NCI-H128 (cell line): Measurements from ENCODE around the gene TOMM5.

ENCODE experiments used
- DNase-seq: peaks from one replicate; lab custom pipeline; 2025; ENCODE audit not compliant: unreplicated experiment; lab: John Stamatoyannopoulos, UW

TOMM5 gene

DNA sequence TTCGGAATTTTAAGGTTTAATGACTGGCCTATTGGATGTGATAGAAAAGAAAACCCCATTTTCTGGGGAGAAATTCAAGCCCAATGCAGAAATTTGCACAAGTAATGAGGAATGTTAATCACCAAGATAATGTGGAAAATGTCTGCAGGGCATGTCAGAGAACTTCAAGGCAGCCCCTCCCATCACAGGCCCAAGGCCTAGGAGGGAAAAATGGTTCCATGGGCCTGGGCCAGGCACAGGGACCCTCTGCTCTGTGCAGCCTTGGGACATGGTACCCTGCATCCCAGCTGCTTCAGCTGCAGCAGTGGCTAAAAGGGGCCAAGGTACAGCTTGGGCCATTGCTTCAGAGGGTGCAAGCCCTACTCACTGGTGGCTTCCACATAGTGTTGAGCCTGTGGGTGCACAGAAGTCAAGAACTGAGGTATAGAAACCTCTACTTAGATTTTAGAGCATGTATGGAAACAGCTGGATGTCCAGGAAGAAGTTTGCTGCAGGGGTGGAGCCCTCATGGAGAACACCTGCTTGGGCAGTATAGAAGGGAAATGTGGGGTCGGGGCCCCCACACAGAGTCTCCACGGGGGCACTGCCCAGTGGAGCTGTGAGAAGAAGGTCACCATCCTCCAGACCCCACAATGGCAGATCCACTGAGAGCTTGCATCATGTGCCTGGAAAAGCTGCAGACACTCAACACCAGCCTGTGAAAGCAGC is 28.4 kb downstream of the TOMM5 start:
- DNase-seq, result no peak

DNA sequence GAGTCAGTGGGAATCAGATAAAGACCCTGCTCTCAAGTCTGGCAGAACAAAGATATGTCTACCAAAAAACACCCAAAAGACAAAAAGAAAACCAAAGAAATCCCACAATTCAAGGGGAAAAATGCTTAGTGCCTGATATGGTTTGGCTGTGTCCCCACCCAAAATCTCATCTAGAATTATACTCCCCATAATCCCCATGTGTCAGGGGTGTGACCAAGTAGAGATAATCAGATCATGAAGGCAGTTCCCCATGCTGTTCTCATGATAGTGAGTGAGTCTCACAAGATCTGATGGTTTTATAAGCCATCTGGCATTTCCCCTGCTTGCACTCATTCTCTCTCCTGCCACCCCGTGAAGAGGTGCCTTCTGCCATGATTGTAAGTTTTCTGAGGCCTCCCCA is 29.6 kb downstream of the TOMM5 start:
- DNase-seq, result no peak

DNA sequence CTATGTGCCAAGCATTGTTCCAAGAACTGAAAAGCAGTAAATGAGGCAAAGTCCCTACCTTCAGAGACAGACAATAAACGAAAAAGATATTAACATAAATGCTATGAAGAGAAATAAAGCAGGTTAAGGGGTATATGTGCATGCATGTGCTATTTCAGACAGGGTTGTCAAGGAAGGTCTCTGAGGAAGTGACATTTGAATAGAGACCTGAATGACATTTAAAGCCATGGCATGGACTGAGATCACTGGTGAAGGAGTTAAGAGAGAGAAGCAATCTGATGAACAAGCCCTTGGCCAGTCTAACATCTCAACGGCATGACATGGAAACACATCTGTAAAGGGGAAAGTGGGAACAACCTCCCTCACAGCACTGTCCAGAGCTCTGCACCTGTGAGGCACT is 30.7 kb downstream of the TOMM5 start:
- DNase-seq, result no peak

DNA sequence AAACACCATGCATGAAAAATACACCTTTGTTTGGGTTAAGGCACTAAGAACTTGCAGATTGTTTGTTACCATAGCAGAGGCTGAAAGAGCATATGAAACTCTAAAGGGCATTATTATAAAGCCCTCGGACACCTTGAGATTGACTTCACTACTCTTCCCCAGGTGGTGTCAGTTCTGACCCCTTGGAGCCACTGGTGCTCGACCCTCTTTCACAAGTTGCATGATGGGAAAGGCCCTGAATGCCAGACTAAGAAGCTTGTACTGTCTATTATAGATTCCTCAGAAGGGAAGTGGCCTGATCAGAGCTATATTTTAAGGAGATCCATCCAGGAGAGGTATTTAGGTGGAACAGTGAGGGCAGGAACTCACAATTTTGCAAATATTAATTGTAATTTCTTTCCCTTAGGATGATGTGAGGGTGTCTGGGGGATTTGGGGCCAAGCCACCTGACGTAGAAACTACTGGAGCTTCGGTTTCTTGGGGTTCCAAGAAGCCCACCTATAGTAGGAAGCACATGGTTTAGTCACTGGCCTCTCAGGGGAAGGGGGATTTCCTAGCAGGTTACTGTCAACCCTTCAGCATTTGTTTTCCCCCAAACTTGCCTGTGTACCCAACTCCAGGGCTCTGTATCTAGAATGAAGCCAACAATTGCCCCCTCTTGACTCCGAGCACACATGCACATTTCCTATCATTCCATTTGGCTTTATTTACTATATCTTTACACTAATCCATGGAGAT is 32.4 kb downstream of the TOMM5 start:
- no peak for DNase-seq

DNA sequence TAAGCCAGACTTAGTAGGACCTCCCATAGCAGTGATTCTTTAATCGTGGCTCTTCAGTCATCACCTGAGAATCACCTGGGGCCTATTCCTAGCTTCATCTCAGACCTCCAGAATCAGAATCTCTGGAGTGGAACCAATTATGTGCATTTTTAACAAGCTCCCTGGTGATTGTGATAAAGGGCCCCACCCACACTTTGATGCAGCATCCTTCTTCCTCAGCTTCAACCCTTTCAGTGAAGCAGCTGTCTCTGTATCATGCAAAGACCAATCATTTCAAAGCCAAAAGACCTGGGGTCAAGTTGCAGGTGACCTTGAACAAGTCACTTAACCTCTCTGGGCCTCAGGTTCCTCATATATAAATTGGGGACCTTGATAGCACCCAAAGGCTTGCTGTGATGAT is 33.3 kb downstream of the TOMM5 start:
- no peak for DNase-seq

DNA sequence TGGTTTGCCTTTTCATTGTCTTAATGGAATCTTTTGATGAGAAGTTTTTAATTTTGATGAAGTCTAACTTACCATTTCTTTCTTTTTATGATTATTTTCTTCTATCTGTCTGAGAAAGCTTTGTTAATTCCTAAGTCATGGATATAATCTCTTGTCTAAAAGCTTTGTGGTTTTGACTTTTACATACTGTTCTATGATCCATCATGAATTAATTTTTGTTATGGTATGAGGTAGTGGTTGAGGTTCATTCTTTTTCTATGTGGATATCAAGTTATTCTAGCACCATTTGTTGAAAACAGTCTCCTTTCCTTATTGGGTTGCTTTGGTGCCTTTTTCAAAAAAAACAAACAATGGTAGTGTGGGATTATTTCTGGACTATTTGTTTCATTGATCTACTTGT is 36.6 kb downstream of the TOMM5 start:
- no peak for DNase-seq

DNA sequence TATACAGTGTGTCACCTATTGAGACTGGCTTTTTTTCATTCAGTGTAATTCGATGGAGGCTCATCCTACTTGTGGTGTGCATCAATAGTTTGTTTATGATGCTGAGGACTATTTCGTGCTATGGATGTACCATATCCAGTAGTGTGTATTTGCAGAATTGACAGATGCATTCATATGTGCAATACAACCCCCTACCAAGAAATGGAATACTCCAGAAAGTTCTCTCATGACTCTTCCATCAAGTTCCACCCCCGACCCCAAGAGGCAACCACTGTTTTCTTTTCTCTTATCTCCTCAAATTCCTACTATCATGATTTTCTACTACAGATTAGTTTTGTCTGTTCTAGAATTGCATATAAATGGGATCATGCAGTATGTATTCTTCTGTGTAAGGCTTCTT is 38.1 kb downstream of the TOMM5 start:
- no peak for DNase-seq

DNA sequence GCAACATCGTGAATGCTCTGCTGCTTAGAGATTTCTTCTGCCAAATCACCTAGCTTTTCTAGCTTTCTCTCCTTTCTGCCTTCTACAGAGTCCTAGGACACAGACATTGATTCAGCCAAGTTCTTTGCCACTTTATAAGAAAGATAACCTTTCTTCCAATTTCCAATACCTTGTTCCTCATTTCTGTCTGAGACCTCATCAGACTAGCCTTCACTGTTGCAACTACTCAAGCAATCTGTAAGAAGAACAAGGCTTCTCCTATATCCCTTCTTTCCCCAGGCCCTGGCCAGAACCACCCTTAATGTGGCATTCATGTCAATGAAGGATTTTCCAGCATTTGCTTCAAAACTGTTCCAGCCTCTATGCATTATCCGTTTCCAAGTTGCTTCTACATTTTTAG is 40.5 kb downstream of the TOMM5 start:
- no peak for DNase-seq

DNA sequence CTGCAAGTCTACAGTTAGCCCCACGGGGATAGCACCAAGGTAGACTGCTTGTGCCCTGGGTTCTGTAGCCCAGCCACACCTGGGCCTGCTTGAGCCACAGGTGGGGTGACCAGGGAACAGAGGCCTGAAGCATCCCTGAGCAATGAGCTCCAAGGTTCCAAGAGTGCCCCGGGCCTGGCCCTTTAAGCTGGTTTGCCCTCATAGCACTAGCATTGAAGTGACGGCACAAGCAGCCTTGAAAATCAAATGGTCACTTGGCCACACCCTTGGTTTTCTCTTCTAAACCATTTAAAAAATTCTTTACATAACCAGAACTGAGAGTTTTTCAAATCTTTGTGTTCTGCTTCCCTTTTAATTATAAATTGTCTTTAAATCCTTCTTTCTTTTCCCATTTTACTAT is 40.9 kb downstream of the TOMM5 start:
- DNase-seq, result no peak

DNA sequence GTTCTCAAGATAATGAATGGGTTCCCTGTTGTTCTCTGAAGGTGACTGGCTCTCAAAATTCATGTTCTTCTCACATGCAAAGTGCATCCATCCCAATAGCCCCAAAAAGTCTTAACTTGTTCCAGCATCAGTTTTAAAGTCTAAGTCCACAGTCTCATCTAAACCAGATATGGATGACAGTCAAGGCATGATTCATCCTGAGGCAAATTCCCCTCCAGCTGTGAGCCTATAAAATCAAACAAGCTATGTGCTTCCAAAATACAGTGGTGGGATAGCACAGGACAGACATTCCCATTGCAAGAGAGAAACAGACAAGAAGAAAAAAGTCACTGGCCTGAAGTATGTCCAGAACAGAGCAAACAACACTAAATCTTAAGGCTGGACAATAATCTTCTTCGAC is 41.6 kb downstream of the TOMM5 start:
- no peak for DNase-seq

DNA sequence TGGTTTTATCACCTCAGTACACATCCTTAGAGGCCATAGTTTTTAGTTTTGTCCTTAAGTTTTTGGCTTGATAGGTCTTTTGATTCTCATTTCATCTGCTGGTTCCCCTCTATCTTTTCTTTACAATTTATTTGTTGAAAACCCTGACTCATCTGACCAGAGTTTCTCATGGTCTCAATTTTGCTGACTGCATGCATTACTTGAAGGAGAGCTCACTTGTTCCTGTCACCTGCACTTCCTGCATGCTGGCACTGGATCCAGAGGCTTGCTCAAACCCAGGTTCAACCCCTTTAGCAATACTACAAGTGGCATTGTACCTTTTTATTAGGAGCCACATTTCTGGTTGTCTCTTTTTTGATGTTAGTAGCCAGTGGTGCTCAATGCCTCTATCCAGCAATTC is 42.9 kb downstream of the TOMM5 start:
- DNase-seq, result no peak

DNA sequence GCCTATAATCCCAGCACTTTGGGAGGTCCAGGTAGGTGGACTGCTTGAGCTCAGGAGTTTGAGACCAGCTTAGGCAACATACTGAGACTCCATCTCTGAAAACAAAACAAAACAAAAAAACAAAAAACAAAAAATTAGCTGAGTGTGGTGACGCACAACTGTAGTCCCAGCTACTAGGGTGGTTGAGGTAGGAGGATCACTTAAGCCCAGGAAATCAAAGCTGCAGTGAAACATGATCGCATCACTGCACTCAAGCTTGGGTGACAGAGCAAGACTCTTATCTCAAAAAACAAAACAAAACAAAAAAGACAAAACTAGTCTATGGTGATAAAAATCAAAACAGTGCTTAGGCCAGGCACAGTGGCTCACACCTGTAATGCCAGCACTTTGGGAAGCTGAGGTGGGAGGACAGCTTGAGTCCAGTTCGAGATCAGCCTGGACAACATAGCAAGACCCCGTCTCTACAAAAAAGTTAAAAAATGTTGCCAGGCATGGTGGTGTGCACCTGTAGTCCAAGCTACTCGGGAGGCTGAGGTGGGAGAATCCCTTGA is 45.0 kb downstream of the TOMM5 start:
- DNase-seq, result no peak

DNA sequence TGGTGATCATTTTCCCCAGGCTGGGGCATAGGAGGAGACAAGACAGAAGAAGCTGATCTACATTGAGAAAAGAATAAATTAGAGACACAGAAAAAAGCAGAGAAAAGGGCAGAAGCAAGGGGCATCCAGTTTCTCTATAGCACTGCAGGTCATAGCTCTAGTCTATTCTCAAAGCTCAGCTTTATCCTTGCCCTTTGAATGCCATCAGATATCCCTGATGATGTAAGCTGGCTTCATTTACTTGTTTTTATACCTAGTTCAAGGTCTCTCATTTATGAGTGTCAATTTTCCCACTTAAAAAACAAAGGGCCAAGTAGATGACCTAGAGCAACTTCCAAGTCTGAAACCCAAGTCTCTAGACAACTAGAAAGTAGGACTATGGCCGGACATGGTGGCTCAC is 48.9 kb downstream of the TOMM5 start:
- DNase-seq, result no peak

DNA sequence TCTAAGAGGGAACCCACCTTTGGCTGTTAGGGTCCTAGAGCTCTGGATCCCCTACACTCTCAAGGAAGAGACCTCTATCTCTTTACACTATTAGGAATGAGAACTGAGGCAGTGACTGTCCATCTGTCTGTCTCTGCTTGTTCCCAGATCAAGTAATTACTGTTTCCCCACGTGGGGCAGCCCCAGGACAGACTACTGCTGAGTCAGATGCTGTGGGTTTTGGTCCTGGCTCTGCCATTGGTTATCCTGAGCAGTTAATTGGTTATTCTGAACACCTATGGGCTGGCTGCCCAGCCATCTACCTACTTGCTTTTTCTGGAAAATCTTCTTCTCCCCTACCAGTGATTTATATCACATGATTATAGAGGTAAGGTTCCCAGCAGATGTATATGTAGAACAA is 49.5 kb downstream of the TOMM5 start:
- DNase-seq, result no peak

DNA sequence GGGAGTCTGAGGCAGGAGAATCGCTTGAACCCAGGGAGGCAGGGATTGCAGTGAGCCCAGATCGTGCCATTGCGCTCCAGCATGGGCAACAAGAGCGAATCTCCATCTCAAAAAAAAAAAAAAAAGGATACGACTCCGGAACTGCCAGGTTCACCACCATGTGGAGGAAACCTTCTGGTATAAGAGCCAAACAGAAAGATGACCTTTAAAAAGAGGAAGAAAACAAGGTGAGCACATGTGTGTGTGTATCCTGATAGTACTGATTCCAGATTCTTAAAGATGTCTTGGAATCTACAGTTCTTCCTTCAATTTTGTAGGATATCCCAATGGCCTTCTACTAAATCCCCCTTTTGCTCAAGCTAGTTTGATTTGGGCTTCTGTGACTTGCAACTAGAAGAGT is 49.9 kb downstream of the TOMM5 start:
- no peak for DNase-seq

DNA sequence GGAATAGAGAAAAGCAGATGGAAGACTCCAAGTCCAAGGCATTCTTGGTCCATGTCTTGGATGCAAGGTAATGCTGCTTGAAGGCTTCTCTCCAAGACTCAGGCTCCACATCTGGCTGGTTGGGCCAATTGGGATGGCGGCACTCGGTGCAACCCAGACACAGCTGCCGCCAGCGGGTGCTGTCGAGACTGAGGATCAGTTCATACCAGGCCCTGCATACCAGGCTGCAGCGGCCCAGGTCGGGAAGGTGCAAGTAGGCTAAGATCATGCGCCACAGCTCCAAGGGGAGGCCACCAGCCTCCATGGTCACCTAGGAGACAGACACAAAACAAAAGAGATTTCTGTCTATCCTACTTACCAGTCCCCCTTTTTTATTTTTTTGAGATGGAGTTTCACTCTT is 50.9 kb downstream of the TOMM5 start:
- no peak for DNase-seq

DNA sequence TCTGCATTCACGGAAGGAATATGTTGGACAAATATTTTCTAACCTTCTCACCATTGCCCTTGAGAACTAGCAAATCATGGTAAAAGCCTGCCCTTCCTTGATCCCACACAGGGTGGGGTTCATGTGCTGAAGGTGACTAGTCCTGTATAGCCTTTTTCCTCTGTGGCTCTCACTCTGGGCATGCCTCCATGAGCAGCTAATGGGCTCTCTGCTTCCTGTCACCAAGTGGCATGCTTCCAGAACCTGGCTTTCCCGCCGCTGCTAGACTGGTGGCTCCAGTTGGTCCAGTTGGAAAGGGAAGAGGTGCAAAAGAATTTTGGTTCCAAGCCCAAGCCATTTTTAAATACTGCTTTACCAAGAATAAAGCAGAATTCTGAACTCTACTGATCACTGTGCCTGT is 51.8 kb downstream of the TOMM5 start:
- no peak for DNase-seq

DNA sequence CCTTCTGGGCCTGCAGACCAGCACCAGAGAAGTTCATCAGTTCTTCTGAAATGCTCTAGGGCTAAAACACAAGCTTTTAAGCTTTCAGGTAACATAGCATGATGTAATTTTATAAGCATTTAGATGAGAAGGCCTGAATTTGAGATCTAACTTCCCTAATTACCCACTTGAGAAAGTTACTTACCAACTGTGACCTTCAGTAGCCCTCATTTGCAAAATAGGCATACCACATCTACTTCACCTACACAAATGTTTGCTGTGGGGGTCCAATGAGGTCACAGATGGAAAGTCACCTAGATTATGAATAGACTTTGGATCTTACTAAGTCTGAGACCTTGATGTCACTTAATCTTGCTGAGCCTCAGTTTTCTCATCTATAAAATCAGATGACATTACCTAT is 52.8 kb downstream of the TOMM5 start:
- no peak for DNase-seq
